GM19468 (cell line): ENCODE measurements around the gene NPHP1.
"Not testable (repeated sequence)": the region's sequence is repeated elsewhere in the genome, so short reads cannot be mapped to it uniquely, and the experiment has no call there.

Experiments
- ATAC-seq: cut with Tn5 transposase; IDR thresholded peaks from one replicate; pipeline ENCODE4 v1.9.1; 2021; ENCODE audit warnings: mild to moderate bottlenecking, moderate library complexity, moderate number of reproducible peaks; ENCODE audit not compliant: unreplicated experiment; ENCODE audit errors: extremely low read depth

Gene NPHP1

DNA sequence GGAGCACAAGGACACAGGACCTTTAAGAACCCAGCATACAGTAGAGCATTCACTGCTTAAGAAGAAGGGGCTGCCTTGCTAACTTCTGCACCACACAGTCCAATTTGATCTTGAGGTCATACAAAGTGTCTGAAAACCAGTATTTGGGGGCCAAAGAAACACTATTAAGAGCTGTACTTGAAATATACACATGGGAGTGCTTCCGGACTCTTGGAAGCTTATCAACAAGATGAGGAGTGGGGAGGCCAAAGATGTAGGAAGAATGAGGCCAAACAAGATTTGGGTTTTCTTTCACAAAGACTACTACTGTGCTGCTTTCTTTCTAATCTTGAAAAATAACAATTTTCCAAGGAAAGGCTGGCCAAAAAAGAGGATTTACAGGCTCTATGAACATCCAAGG lies 64.4 kb downstream of the NPHP1 start:
- no peak for ATAC-seq

DNA sequence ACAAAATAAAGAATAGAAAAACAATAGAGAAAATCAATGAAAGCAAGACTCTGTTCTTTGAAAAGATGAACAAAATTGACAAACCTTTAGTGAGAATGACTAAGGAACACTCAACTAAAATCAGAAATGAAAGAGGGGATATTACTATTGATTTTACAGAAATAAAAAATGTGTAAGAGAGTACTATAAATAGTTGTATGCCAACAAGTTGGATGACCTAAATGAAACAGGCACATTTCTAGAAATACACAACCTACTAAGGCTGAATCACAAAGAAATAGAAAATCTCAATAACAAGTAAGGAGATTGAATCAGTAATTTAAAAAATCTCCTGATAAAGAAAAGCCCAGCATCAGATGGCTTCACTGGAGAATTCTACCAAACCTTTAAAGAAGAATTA lies 70.8 kb downstream of the NPHP1 start:
- ATAC-seq: no peak

DNA sequence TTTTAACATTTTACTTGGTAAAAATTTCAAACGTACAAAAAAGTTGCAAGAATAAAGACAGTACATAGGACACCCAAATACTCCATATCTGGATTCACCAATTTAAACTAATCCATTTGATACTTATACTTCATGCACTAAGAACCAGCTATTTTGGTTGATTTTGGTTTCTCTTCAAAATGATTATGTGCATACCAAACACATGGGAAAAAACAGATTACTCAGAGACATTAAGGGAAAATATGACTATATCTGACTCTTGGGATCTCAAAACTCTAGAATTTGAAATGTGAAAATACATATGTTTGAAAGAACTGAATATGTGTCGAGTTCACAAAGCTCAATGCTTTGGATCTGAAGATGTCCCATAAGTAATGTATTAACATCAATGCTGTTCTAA lies 73.6 kb downstream of the NPHP1 start:
- ATAC-seq: no peak

DNA sequence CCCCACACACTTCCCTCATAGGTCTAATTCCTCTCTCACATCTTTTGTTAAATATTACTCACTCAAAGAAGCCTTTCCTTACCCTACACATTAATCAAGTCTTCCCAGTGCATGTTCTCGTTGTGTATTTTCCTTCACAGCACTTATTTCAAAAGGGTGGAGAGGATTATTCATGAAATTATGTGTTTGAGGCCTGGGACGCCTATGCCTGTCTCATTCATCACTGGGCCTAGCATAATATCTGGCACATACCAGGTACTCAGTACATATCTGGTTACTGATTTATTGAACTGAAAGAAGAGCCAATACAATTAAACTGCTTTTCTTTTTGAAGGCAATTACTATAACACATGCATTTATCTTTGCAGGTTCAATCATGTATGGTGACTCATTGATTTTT lies 74.1 kb downstream of the NPHP1 start:
- no peak for ATAC-seq

DNA sequence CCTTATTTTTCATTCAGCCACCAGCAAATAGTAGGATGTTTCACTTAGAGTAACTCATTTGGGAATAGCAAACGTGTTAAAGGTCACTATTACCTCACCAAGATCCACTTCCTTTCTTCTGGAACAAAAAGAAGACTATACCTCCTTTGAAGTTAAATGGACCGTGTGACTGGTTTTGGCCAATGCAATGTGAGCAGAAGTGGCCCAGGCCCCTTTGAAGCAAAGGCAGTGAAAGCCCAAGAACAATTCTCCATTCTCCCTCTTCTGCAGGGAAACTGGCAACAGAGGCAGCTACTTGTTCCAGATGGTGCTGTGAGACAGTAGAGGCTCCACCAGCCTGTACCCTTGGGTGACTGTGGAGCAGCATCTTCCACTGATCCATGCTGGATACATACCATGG lies 77.9 kb downstream of the NPHP1 start:
- no peak for ATAC-seq

DNA sequence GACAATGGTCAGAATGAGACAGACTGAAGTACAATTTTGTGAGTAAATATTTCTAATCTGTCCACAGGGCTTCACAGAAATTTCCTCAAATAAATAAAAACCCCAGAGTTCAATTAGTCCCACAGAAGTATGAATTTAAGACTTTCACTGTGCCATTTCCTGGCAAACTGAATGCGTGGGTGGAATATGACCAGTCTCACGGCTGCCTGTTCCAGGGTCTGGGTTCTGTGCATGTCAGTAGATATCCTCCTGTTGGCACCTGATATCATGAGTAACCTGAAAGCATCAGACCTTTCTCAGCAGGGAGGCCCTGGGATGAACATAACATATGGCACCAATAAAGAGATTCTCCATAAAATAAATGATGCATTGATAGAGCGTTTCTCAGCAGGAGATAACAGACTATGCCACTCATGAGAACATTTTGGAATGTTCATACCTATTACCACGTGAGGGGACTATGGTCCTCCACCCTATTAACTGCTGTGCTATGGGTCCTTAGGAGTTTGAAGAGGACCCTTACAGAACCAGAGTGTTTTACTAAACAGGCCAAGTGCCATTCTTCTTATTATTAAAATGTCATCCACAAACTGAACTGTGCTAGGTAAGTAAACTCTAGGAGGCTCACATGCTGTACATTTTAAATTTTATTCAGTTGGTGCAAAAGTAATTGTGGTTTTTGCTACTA lies 78.6 kb downstream of the NPHP1 start:
- no peak for ATAC-seq

DNA sequence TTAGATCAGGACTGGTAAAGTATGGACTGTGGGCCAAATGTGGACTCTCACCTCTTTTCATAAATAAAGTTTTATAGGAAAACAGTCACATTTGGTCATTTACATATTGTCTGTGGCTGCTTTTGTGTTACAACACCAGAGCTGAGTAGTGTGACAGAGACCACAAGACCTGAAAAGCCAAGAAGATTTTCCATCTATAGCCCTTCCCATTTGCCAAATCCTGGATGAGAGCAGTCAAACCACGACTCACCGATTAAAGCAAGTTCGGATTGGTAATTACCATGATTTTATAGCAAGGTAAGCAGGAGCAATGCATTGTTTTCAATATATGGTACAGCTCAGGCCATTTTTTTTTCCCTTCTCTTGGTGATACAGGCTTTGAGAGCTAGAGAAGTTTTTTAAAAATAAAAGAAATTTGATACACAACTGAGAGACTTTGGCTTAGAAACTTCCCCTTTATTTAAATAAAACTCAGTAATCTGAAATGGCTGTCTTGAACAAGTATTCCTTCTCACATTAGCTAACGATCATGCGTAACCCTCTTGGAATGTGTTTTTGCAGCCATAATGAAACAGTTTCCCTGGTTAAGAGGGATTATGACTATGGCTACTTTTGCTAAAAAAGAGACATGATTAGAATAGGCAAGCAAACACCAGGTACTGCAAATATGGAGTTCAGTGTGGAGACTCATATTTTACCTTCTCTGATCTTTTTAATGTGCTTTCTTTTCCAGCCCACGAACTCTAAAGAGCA lies 79.7 kb downstream of the NPHP1 start:
- ATAC-seq: no peak

DNA sequence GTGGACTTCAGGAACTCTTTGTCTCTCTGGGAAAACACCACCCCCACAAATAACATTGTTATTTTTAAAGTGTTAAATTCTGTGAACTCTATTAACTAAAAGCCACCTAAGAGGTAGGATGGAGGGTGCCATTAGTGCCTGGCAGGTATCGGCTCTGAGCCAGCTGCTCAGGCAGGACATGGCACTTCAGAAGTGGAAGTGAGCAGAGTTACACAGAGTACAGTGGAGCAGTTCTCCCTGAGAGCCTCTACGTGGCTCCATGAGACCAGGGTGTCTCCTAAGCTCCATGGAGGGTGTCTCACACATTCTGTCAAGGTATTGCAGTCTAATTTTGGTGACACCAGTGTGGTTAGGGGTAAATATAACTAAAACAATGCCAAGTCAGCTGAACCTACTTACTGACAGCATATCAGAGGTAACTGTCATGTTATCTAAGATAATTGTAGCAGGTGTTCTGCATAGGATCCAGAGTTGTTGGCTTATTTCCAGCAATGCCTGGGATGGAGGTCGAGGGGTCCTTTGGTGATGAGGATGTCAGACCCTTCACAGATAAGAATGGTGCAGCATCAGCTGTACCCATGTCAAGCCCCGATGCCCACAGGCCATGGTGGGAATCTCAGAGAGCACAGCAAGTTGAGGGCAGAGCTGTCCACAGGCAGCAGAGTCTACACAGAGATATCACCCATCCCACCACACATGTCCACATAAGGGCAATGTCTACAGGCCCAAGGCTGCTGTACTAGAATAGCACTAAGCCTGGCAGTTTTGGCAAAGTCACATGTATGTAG lies 80.6 kb downstream of the NPHP1 start:
- ATAC-seq: no peak

DNA sequence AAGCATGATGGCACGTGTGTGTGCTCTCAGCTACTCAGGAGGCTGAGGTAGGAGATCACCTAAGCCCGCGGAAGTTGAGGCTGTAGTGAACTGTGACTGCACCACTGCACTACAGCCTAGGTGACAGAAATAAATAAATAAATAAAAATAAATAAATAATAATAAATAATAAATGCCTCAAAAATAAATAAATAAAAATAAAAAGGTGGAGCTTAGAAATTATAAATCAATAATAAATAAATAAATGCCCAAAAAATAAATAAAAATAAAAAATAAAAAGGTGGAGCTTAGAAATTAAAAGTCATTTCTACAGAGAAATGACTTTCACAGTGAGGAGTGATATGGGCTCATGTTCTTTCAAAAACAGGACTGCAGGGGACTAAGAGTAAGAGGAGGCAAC lies 83.2 kb downstream of the NPHP1 start:
- no peak for ATAC-seq

DNA sequence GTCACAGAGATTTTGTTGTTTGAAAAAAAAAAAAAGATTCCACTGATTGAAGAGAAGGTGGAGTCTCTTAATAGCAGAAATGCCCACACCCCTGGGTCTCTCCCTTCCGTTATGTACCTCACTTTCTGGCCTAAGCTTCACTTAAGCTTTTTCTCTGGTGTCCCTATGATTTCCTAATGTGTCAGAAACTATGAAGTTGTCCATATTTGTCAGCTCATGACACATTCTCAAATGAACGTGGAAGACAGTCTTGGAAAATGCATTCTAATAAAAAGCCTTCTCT lies 83.8 kb downstream of the NPHP1 start:
- no peak for ATAC-seq

DNA sequence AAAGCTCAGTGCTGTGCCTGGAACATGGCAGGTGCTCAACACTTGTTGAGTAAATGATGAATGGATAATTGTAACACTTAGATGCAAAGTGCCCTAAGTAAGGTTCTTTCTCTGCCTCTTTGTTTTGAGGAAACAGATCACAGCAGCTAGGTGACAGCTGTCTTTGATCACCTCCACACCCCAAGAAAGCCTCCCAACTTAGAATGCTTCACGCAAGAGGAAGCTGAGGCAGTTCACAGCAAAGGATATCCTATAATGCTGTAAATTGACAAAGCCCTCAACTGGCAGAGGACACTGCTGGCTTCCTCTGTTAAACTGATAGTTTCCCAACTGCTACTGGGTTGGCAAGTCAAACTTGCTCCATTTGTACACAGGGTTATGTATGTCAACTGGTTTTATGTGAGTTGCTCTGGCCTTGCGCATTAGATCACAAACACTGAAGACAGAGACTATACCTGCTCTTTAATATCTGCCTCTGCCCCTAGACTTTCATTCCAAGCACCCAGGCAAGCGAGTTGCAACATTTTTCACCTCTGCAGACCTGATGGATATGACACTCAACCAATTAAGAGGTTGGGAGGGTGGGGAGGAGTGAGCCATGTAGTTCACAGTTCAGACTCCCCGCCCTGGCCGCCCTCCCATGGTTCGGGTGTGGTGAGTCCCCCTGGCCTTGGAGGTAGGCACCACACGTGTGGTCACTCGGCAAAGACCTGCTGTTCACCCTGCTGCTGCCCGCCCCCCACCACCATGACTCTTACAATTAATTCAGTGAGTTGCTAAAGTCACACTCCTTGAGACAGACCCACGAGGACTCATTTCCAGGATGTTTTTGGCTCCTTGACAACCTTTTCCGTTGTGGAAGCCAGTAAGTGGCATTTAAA lies 84.4 kb downstream of the NPHP1 start:
- ATAC-seq: no peak

DNA sequence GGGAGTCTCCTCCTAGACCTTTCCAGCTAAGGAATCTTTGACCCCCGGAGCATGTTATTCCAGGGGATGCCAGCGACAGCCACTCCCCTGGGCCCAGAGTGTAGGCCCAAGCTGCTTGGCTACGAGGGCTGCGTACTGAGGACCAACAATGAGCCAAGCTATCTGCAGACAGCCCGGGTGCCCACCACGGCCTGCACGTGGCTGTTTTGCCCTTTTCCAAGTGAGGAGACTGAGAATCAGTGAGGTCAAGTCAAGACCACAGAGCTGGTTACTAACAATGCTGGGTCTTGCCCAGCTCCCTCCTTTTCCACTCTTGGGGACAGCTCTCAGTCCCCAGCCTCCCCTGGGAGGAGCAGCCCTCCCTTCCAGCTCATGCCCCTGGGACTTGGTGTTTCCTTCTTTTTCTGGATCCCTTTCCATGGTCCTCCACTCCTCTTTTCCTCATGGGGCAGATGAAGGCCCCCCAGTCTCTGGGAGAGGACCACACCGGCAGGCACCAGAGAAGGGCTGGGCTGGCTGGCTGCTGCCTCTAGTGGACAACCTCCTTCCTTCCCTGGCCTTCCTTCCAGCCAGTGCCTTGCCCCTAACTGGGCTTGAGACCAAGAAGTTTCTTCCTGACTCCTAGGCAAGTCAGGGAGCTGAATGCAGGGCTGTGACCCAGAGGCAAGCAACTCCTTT lies 88.6 kb downstream of the NPHP1 start:
- no peak for ATAC-seq

DNA sequence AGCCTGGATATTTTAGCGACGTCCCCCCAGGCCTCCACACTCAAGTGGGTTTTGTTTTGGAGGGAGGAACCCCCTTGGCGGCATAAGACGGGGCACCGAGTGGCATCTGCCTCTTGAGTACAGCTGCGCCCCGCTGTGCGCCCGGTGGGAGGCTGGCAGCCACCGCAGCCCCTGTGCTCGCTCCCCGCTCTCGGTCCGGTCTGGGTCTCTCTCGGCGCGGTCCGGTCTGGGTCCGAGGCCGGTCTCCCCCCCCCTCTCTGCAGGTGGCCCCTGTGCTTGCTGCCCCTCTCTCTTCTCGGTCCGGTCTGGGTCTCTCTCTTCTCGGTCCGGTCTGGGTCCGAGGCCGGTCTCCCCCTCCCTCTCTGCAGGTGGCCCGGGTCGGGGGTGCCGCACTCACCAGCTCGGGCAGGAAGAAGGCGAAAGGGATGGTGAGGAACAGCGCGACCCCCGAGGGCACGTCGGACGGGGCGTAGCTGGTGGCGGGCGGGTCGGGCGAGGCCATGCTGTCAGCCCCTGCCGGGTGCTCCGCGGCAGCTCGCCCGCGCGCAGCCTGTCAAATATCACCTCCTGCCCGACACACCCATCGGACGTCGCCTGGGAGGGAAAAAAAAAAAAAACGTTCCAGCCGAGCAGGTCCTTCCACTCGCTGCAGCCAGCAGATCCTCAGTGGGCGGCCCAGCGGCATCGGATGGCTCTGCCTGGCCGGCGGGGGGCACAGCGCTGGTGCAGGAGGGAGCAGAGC lies 89.4 kb downstream of the NPHP1 start, which contains the start of gene MALL:
Gene MALL, minus strand, starts transcription at position 532 of the 742 bp plus-strand sequence. Its CDS starts 30 bp downstream, at position 502.
- no peak for ATAC-seq

DNA sequence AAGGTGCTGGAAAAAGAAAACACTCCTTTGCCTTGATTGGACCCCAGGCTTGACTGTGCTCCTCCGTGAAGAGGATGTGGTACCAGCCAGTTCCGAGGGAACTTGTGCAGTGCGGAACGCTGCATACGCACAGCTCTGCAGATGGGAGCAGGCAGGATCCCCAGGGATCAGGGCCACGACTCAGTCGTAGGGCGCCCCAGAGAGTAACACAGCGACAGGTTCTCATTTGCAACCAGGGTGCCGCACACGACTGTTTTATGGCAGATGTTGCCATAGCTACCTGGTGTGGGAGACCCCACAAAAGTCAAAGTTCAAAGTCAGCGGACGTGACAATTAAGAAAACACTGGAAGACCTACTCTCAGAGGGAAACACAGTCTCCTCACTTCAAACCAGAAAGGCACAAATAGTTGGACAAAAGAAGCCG lies 90.0 kb downstream of the NPHP1 start:
- ATAC-seq: no peak

DNA sequence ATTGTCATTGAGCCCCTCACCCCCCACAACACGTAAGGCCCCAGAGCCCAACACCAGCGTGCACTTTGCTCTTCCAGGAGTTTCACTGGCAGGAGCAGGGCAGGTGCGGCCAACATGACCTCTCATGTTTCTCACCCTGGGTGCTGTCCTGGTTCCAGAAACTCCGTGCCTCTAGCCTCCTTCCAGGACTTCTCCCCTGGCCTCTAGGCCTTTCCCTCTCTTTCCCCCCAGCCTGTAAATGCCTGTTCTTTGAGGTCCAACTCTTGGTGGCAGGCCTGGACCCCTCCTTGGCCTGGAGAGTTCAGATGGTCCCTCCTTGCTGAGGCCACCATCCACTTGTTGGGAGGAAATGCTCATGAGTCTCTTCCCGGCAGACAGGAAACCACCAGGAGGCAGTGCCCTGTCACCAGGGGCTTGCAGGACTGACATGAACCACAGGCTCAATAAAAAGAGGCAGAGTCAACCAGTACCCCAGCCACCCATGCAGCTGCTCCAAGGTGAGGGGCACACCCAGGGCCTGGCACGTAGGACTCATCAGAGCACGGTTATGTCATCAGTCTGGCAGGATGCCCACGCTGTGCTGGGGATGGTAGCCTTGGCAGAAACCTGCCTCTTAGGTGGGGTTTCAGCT lies 90.7 kb downstream of the NPHP1 start:
- ATAC-seq: no peak

DNA sequence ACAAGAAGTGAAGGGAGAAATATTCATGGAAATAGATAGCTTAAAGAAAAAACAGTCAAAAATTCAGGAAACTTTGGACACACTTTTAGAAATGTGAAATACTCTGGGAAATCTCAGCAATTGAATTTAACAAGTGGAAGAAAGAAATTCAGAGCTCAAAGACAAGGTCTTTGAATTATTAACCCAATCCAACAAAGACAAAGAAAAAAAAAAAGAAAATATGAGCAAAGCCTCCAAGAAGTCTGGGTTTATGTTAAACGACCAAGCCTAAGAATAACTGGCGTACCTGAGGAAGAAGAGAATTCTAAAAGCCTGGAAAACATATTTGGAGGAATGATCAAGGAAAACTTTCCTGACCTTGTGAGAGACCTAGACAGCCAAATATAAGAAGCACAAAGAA lies 96.5 kb downstream of the NPHP1 start:
- not testable (repeated sequence) for ATAC-seq

DNA sequence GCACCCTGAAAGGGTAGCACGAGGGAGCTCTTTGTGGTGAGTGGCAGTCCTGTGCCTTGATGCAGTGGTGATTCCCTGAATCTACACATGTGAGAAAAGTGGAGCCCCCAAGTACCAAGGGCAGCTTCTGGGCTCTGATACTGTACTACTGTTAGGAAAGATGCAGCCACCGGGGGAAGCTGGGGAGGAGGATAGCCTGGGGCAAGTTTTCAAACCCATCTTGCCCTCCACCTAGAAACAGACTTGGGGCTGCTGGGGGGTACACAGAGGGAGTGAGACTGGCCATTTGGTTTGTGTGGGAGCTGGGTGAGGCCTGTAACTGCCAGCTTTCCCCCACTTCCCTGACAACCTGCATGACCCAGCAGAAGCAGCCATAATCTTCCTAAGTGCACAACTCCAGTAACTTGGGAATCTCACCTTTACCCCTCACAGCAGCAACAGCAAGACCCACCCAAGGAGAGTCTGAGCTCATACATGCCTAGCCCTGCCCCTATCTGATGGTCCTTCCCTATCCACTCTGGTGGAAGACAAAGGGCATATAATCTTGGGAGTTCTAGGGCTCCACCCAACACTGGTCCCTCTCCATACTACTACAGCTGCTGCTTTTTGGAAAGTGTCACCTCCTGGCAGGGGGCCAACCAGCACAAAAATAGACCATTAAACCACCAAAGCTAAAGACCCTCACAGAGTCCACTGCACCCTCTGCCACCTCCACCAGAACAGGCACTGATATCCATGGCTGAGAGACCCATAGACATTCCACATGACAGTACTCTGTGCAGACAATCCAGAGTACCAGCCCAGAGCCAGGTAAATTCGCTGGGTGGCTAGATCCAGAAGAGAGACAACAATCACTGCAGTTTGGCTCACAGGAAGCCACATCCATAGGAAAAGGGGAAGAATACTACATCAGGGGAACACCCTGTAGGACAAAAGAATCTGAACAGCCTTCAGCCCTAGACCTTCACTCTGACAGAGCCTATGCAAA lies 97.4 kb downstream of the NPHP1 start:
- no peak for ATAC-seq
